ENCODE data around the gene ZBTB16. TPM values are rescaled to one million over a fixed set of nuclear protein-coding genes. Genes with fewer than 3 reads are reported as not detected.

Gene ZBTB16
- total and polyA plus RNA-seq, 2 of the 13 experiments (the other 11 are each of a cell fraction or from before 2014, with no cell fraction given): not detected

DNA sequence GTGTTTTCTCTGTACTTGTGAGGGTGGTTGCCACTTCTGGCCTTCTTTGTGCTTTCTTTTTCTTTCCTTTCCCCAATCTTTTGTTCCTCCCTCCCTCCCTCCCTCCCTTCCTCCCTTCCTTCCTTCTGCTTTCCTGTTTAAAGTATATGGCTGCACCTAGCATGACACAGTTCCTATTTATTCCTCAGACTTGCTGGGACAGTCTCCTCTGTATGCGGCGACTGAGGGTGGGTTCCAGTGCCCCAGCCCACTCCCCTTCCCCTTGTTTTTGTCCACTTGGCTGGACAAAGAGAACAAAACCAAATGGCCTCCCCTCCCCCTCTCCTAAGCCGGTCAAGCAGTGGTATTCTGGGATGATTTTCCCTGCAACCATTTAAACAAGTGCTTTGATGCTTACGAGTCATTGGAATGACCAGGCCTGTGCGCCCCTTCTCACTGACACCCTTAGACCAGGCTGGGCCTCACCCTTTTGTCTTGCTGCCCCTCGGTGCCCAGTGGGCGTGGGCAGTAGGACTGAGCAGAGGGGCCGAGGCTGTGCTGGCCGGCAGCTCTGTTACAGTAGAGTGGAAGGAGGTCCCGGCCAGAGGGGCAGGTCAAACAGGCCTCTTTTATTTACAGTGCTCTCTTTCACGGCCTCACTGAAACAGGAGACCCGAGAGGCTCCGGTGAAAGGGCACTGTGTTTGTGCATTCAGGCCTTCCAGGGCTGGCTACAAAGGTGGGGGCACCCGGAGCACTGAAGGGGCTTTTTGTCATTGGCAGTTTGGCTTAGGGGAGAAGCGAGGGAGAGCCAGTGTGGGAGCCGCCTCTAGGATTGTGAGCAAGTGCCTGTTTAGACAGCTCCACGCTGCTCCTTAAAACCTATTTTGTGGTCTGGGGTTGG is 32.2 kb downstream of the ZBTB16 start (continued):
- TF ChIP-seq KDM5A (IDR thresholded peaks at IDR 0.05; ENCODE audit: borderline replicate concordance, low read length) (no peak), NCOR1 (IDR thresholded peaks at IDR 0.05; ENCODE audit: borderline replicate concordance, low read length) (no peak), ZNF512B (CRISPR knock-in tag; IDR thresholded peaks at IDR 0.05; ENCODE audit: borderline replicate concordance) (no peak), HOXD1 (CRISPR knock-in tag; IDR thresholded peaks at IDR 0.05) (no peak), ATAD3A (CRISPR knock-in tag; IDR thresholded peaks at IDR 0.05) (no peak), ZNF598 (CRISPR knock-in tag; IDR thresholded peaks at IDR 0.05; ENCODE audit: borderline replicate concordance) (no peak), ZNF292 (CRISPR knock-in tag; IDR thresholded peaks at IDR 0.05; ENCODE audit: borderline replicate concordance, low read depth) (0 out of 2 replicates have a peak, but pooled peaks have one; percentile 23), SIX1 (CRISPR knock-in tag; IDR thresholded peaks at IDR 0.05; ENCODE audit: borderline replicate concordance) (peak; percentile 34; the same call in 1 of the 2 replicates), ZFP37 (CRISPR knock-in tag; IDR thresholded peaks at IDR 0.05; ENCODE audit: borderline replicate concordance) (no peak), BCL6 (CRISPR knock-in tag; IDR thresholded peaks at IDR 0.05) (0 out of 2 replicates have a peak, but pooled peaks have one; percentile 24), HOXA9 (CRISPR knock-in tag; IDR thresholded peaks at IDR 0.05; ENCODE audit: borderline replicate concordance) (no peak), NCOA2 (CRISPR knock-in tag; IDR thresholded peaks at IDR 0.05) (0 out of 2 replicates have a peak, but pooled peaks have one; percentile 13), SATB2 (CRISPR knock-in tag; IDR thresholded peaks at IDR 0.05) (no peak), XRCC5 (optimal IDR thresholded peaks at IDR 0.05; ENCODE audit: low read length) (peak; percentile 59), MTF1 (CRISPR knock-in tag; IDR thresholded peaks at IDR 0.05) (no peak), ELF3 (CRISPR knock-in tag; IDR thresholded peaks at IDR 0.05) (no peak), ZFP82 (CRISPR knock-in tag; IDR thresholded peaks at IDR 0.05; ENCODE audit: borderline replicate concordance) (no peak), SRF (IDR thresholded peaks at IDR 0.05; ENCODE audit: low read depth, low read length) (no peak), JARID2 (CRISPR knock-in tag; IDR thresholded peaks at IDR 0.05; ENCODE audit: insufficient replicate concordance) (no peak)
- TF ChIP-seq, protein P1, sequence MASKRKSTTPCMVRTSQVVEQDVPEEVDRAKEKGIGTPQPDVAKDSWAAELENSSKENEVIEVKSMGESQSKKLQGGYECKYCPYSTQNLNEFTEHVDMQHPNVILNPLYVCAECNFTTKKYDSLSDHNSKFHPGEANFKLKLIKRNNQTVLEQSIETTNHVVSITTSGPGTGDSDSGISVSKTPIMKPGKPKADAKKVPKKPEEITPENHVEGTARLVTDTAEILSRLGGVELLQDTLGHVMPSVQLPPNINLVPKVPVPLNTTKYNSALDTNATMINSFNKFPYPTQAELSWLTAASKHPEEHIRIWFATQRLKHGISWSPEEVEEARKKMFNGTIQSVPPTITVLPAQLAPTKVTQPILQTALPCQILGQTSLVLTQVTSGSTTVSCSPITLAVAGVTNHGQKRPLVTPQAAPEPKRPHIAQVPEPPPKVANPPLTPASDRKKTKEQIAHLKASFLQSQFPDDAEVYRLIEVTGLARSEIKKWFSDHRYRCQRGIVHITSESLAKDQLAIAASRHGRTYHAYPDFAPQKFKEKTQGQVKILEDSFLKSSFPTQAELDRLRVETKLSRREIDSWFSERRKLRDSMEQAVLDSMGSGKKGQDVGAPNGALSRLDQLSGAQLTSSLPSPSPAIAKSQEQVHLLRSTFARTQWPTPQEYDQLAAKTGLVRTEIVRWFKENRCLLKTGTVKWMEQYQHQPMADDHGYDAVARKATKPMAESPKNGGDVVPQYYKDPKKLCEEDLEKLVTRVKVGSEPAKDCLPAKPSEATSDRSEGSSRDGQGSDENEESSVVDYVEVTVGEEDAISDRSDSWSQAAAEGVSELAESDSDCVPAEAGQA (IDR thresholded peaks at IDR 0.05; ENCODE audit: low read depth): no peak
- TF ChIP-seq, protein P1 (CRISPR knock-in tag; IDR thresholded peaks at IDR 0.05; ENCODE audit: borderline replicate concordance): no peak

Data from HepG2 (cell line).